ENCODE results near the gene PCCA.
"Not testable (repeated sequence)": the region's sequence is repeated elsewhere in the genome, so short reads cannot be mapped to it uniquely, and the experiment has no call there.

PCCA gene

DNA sequence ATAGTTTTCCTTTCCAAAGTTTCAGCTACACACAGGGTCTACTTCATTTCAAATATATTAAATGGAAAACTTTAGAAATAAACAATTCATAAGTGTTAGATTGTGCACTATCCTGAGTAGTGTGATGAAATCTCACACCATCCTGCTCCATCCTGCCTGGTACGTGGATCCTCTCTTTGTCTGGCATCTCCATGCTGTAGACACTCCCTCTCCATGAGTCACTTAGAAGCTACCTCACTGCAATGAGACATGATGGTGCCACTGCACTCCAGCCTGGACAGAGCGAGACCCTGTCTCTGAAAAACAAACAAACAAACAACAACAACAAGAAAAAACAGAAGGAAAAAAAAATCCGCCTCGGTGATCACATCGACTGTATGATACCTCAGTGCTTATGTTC is 191.8 kb downstream of the PCCA start:
- Mint-ChIP-seq H3K4me1 (peaks cover 2% of the 10 kb centered on the region), H3K4me3 (no peak overlapping the region), H3K36me3 (peaks cover 17% of the 10 kb centered on the region), H3K9me3 (no peaks in the 10 kb centered on the region), H3K27me3 (no peaks in the 10 kb centered on the region), H3K27ac (no peak overlapping the region)
- DNase-seq (ENCODE audit: low spot score in 2 of 2) (no peak), ATAC-seq (ENCODE audit: low read depth) (no peak)

GRCh38 chr13:100282306-100282705 is 193.4 kb downstream of the PCCA start:
- not testable (repeated sequence) for H3K27ac Mint-ChIP-seq; DNase-seq (ENCODE audit: low spot score in 2 of 2); ATAC-seq (ENCODE audit: low read depth); H3K9me3 Mint-ChIP-seq; H3K4me3 Mint-ChIP-seq; H3K27me3 Mint-ChIP-seq; H3K4me1 Mint-ChIP-seq
- H3K36me3 Mint-ChIP-seq, result peaks cover 12% of the 10 kb centered on the region

GRCh38 chr13:100290165-100290801 is 201.4 kb downstream of the PCCA start:
- H3K4me1 Mint-ChIP-seq, result no peaks in the 10 kb centered on the region
- no peaks in the 10 kb centered on the region for H3K9me3 Mint-ChIP-seq
- H3K4me3 Mint-ChIP-seq, result no peak overlapping the region
- ATAC-seq (ENCODE audit: low read depth), result no peak
- peaks cover 12% of the 10 kb centered on the region for H3K36me3 Mint-ChIP-seq
- no peak for DNase-seq (ENCODE audit: low spot score in 2 of 2)
- no peaks in the 10 kb centered on the region for H3K27me3 Mint-ChIP-seq
- H3K27ac Mint-ChIP-seq, result no peak overlapping the region

DNA sequence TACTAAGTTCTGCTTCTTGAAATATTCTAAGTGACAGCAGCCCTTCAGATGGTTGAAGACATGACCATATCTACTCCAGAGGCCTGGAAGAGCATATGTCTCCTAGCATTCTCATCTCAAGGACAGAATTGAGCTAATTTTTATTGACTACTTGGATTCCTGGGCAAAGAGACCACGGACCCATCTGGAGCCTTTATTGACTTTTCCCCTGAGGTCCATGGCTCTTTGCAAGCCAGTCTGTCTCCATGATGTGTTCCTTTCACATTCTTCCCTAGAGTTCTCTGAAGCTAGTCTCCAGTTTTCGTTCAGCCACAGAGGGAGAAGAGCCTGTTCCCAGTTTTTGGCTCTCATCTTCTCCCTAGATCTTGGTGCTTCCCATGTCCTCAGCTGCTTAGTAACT is 202.7 kb downstream of the PCCA start:
- Mint-ChIP-seq H3K27me3 (no peaks in the 10 kb centered on the region), H3K4me3 (no peak overlapping the region), H3K36me3 (peaks cover 12% of the 10 kb centered on the region), H3K9me3 (no peaks in the 10 kb centered on the region), H3K27ac (no peak overlapping the region), H3K4me1 (no peaks in the 10 kb centered on the region)
- no peak for DNase-seq (ENCODE audit: low spot score in 2 of 2)
- ATAC-seq (ENCODE audit: low read depth), result no peak

GRCh38 chr13:100297413-100297812 is 208.5 kb downstream of the PCCA start:
- Mint-ChIP-seq H3K27ac (no peak overlapping the region), H3K27me3 (no peaks in the 10 kb centered on the region), H3K9me3 (peaks cover 2% of the 10 kb centered on the region), H3K4me1 (peaks cover 3% of the 10 kb centered on the region), H3K4me3 (no peak overlapping the region), H3K36me3 (peaks cover 2% of the 10 kb centered on the region)
- no peak for DNase-seq (ENCODE audit: low spot score in 2 of 2)
- ATAC-seq (ENCODE audit: low read depth), result no peak

- Mint-ChIP-seq H3K27ac (no peak overlapping the region), H3K9me3 (peaks cover 2% of the 10 kb centered on the region), H3K4me3 (no peak overlapping the region), H3K36me3 (peaks cover 2% of the 10 kb centered on the region), H3K27me3 (no peaks in the 10 kb centered on the region), H3K4me1 (peaks cover 3% of the 10 kb centered on the region)
- ATAC-seq (ENCODE audit: low read depth), result no peak
- no peak for DNase-seq (ENCODE audit: low spot score in 2 of 2)
These were observed 209.3 kb downstream of the PCCA start for GRCh38 chr13:100298116-100298681.

DNA sequence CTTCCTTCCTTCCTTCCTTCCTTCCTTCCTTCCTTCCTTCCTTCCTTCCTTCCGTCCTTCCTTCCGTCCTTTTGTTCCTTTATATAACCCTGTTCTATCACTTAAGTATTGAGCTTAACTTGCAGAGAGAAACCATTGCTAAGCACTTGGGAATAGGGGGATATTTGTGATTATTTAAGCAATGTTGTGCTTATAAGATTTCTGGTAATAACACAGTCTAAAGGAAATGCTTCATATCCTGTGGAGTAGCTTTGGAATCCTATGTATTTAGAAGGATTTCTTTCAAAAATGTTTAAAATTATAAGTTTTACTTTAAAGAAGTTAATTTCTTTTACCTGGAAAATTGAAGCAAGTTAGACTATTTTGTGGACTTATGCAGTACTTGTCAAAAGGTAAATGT is 209.8 kb downstream of the PCCA start:
- peaks cover 2% of the 10 kb centered on the region for H3K9me3 Mint-ChIP-seq
- H3K27ac Mint-ChIP-seq, result no peak overlapping the region
- peaks cover 2% of the 10 kb centered on the region for H3K36me3 Mint-ChIP-seq
- no peak for DNase-seq (ENCODE audit: low spot score in 2 of 2)
- H3K27me3 Mint-ChIP-seq, result no peaks in the 10 kb centered on the region
- no peak overlapping the region for H3K4me3 Mint-ChIP-seq
- no peak for ATAC-seq (ENCODE audit: low read depth)
- H3K4me1 Mint-ChIP-seq, result peaks cover 3% of the 10 kb centered on the region

- ATAC-seq (ENCODE audit: low read depth), result no peak
- Mint-ChIP-seq H3K27me3 (no peaks in the 10 kb centered on the region), H3K4me3 (no peak overlapping the region), H3K4me1 (peaks cover 3% of the 10 kb centered on the region), H3K27ac (no peak overlapping the region), H3K36me3 (peaks cover 4% of the 10 kb centered on the region), H3K9me3 (peaks cover 2% of the 10 kb centered on the region)
- DNase-seq (ENCODE audit: low spot score in 2 of 2), result no peak
These were observed 211.3 kb downstream of the PCCA start for GRCh38 chr13:100300243-100300642.

GRCh38 chr13:100300708-100301107 is 211.8 kb downstream of the PCCA start:
- Mint-ChIP-seq H3K4me1 (peaks cover 3% of the 10 kb centered on the region), H3K4me3 (no peak overlapping the region), H3K36me3 (peaks cover 4% of the 10 kb centered on the region), H3K27me3 (no peaks in the 10 kb centered on the region), H3K9me3 (peaks cover 2% of the 10 kb centered on the region), H3K27ac (no peak overlapping the region)
- DNase-seq (ENCODE audit: low spot score in 2 of 2) (no peak), ATAC-seq (ENCODE audit: low read depth) (no peak)

GRCh38 chr13:100301418-100301817 is 212.5 kb downstream of the PCCA start:
- H3K9me3 Mint-ChIP-seq, result peaks cover 2% of the 10 kb centered on the region
- no peak for ATAC-seq (ENCODE audit: low read depth)
- no peak overlapping the region for H3K27ac Mint-ChIP-seq
- no peak overlapping the region for H3K4me3 Mint-ChIP-seq
- DNase-seq (ENCODE audit: low spot score in 2 of 2), result no peak
- H3K4me1 Mint-ChIP-seq, result peaks cover 3% of the 10 kb centered on the region
- no peaks in the 10 kb centered on the region for H3K27me3 Mint-ChIP-seq
- peaks cover 4% of the 10 kb centered on the region for H3K36me3 Mint-ChIP-seq

- H3K4me3 Mint-ChIP-seq, result no peak overlapping the region
- peaks cover 4% of the 10 kb centered on the region for H3K36me3 Mint-ChIP-seq
- peaks cover 2% of the 10 kb centered on the region for H3K9me3 Mint-ChIP-seq
- H3K27me3 Mint-ChIP-seq, result no peaks in the 10 kb centered on the region
- peaks cover 3% of the 10 kb centered on the region for H3K4me1 Mint-ChIP-seq
- DNase-seq (ENCODE audit: low spot score in 2 of 2) (no peak), ATAC-seq (ENCODE audit: low read depth) (no peak)
- H3K27ac Mint-ChIP-seq, result no peak overlapping the region
These were observed 213.5 kb downstream of the PCCA start for GRCh38 chr13:100302391-100302790.

GRCh38 chr13:100304229-100304628 is 215.3 kb downstream of the PCCA start:
- no peak overlapping the region for H3K4me3 Mint-ChIP-seq
- no peak overlapping the region for H3K27ac Mint-ChIP-seq
- ATAC-seq (ENCODE audit: low read depth) (no peak), DNase-seq (ENCODE audit: low spot score in 2 of 2) (no peak)
- H3K36me3 Mint-ChIP-seq, result peaks cover 3% of the 10 kb centered on the region
- H3K4me1 Mint-ChIP-seq, result no peaks in the 10 kb centered on the region
- no peaks in the 10 kb centered on the region for H3K9me3 Mint-ChIP-seq
- no peaks in the 10 kb centered on the region for H3K27me3 Mint-ChIP-seq

DNA sequence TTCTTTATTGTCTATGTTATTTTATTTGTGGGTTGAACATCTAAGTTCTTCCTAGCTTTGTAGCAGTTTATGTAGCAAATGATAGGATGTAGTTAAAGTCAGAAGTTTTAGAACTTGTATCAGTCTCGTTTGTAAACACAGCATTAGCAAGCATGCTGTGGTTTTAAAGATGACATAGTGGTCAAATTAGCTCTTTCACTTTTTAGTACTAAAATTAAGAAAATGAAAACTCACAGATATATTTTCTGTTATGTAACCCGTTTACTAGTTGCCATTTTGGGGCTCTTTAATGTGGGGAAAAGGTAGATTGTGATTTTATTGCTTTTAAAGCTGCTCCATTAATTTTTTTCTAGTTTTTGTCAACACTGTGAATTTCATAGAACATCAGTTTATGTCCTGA is 216.5 kb downstream of the PCCA start:
- ATAC-seq (ENCODE audit: low read depth) (no peak), DNase-seq (ENCODE audit: low spot score in 2 of 2) (no peak)
- Mint-ChIP-seq H3K4me3 (no peak overlapping the region), H3K9me3 (no peaks in the 10 kb centered on the region), H3K27me3 (no peaks in the 10 kb centered on the region), H3K27ac (no peak overlapping the region), H3K4me1 (no peaks in the 10 kb centered on the region), H3K36me3 (peaks cover 8% of the 10 kb centered on the region)

DNA sequence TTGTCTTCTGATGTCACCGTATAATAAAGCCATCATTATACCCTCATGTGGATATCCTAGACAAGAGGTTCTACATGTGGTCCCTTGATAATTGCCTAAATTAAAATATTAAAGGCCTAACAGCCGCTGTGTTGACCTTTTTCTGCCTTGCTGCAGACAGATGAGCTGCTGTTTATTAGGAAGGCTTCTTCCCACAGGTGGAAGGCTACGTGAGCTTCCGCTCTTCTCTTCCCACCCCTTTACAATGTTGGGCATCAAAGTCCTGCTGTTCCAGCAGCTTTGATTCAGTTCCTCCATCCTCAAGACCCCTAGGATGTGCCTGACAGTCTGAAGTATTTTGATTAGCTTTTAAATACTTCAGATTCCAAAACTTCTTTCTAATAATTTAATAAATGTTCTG is 217.1 kb downstream of the PCCA start:
- Mint-ChIP-seq H3K36me3 (peaks cover 8% of the 10 kb centered on the region), H3K27ac (no peak overlapping the region), H3K4me3 (no peak overlapping the region), H3K4me1 (no peaks in the 10 kb centered on the region), H3K9me3 (no peaks in the 10 kb centered on the region), H3K27me3 (no peaks in the 10 kb centered on the region)
- DNase-seq (ENCODE audit: low spot score in 2 of 2) (no peak), ATAC-seq (ENCODE audit: low read depth) (no peak)

DNA sequence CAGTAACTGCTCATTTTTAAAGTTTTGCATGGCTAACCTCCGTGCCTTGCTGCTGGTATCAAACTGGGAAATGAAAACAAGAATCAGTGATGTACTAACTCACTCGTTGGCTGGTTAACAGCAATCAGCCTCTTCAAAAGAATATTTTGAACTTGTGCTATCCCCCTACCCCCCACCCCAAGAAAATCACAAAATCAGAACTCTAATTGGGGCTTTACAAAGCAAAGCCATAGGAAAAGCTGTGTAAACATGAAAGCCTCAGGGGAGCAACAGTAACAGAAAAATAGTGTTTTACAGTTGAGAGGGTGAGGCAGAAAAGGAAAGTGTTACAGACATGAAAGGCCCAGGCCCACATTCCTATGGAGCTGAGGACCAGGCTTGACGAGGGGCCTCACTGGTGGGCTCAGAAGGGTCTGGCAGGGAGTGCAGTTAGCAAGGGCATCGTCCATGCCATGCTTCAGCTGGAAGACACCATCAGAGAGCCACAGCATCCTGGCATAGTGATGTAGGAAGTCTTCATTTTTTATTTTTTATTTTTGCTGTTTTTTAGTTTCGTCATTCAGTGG is 217.6 kb downstream of the PCCA start:
- peaks cover 8% of the 10 kb centered on the region for H3K36me3 Mint-ChIP-seq
- no peak for DNase-seq (ENCODE audit: low spot score in 2 of 2)
- no peak for ATAC-seq (ENCODE audit: low read depth)
- no peaks in the 10 kb centered on the region for H3K4me1 Mint-ChIP-seq
- no peaks in the 10 kb centered on the region for H3K27me3 Mint-ChIP-seq
- no peak overlapping the region for H3K27ac Mint-ChIP-seq
- H3K4me3 Mint-ChIP-seq, result no peak overlapping the region
- H3K9me3 Mint-ChIP-seq, result no peaks in the 10 kb centered on the region
